ENCODE measurements around the gene NHLH2. TPM values are rescaled to one million over a fixed set of nuclear protein-coding genes. Genes with fewer than 3 reads are reported as not detected.

NHLH2 gene
- total and polyA plus RNA-seq, 7 donors: 0.28 TPM; not detected in 6

GRCh38 chr1:115833856-115834255 is 7.1 kb downstream of the NHLH2 start:
- Histone ChIP-seq H3K36me3 (no peaks in the 10 kb centered on the region), H3K9me3 (no peaks in the 10 kb centered on the region), H3K27ac (no peak overlapping the region), H3K27me3 (peaks cover 16 to 34% (median 20%) of the 10 kb centered on the region in 3 donors), H3K4me3 (no peak overlapping the region), H3K4me1 (peaks cover 0 to 24% (median 21%) of the 10 kb centered on the region in 4 donors)
- 78 to 80% methylated on average over 5 of the region's 5 CpGs for WGBS, 2 donors
- DNase-seq: no peak
- no peak for TF ChIP-seq POLR2AphosphoS5 (IDR thresholded peaks at IDR 0.05)
- TF ChIP-seq CTCF (IDR thresholded peaks at IDR 0.05): no peak
- no peak for TF ChIP-seq EP300 (IDR thresholded peaks at IDR 0.05)
- TF ChIP-seq POLR2A (IDR thresholded peaks at IDR 0.05): no peak
- intact Hi-C loops (cut with DNase I): no loop called here

DNA sequence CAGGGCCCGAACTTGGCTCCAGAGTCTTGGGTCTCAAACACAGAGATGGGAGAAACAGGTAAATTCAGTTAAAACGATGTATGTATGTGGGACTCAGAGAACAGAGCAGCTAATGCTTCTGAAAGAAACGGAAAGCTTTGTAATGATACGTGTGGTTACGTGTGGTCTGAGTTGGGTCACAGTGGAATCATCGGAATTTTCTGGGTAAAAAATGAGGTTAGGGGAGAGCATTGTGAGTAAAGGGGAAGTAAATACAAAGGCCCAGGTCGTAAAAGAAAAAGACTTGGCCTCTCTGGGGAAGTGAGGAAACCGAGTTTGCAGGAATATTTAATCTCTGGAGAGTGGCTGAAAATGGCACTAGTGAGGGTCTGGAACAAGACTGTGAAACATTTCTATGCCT is 8.3 kb downstream of the NHLH2 start:
- no peak for TF ChIP-seq EP300 (IDR thresholded peaks at IDR 0.05)
- TF ChIP-seq CTCF (IDR thresholded peaks at IDR 0.05): no peak
- no peak for TF ChIP-seq POLR2AphosphoS5 (IDR thresholded peaks at IDR 0.05)
- no peak for TF ChIP-seq POLR2A (IDR thresholded peaks at IDR 0.05)
- DNase-seq: no peak
- 81 to 89% methylated on average over 8 of the region's 8 CpGs for WGBS, 2 donors
- Histone ChIP-seq H3K9me3 (no peaks in the 10 kb centered on the region), H3K4me1 (peaks cover 0 to 21% (median 15%) of the 10 kb centered on the region in 4 donors), H3K4me3 (no peak overlapping the region), H3K27me3 (peaks cover 4 to 22% (median 8%) of the 10 kb centered on the region in 3 donors), H3K36me3 (no peaks in the 10 kb centered on the region), H3K27ac (no peak overlapping the region)
- intact Hi-C loops (cut with DNase I): no loop called here

DNA sequence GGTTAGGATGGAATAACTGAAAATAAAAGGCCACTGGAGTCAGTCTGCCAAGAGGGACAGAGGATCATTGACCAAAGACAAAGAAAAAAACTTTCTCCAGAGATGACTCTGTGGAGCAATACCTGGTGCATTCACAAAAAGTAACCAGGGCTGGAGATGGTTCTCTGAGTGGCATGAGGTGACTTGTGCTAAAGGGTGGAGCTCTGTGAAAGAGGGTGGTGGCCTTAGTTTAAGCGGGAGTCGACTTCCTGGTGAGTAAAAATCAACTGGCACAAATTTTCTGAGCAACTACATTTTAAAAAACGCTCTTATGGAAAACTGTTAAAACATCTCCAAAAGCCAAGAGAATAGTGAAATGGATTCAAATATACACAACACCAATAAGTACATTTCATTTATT is 10.0 kb downstream of the NHLH2 start:
- no peak for DNase-seq
- Histone ChIP-seq H3K27ac (no peak overlapping the region), H3K36me3 (no peaks in the 10 kb centered on the region), H3K4me3 (no peak overlapping the region), H3K9me3 (no peaks in the 10 kb centered on the region), H3K27me3 (peaks cover 0 to 5% (median 0%) of the 10 kb centered on the region in 3 donors), H3K4me1 (peaks cover 0 to 19% (median 14%) of the 10 kb centered on the region in 4 donors)
- intact Hi-C loops (cut with DNase I): no loop called here
- WGBS, 2 donors: 28 to 81% methylated on average over 3 of the region's 3 CpGs
- TF ChIP-seq CTCF (IDR thresholded peaks at IDR 0.05) (no peak), POLR2A (IDR thresholded peaks at IDR 0.05) (no peak), EP300 (IDR thresholded peaks at IDR 0.05) (no peak), POLR2AphosphoS5 (IDR thresholded peaks at IDR 0.05) (no peak)

DNA sequence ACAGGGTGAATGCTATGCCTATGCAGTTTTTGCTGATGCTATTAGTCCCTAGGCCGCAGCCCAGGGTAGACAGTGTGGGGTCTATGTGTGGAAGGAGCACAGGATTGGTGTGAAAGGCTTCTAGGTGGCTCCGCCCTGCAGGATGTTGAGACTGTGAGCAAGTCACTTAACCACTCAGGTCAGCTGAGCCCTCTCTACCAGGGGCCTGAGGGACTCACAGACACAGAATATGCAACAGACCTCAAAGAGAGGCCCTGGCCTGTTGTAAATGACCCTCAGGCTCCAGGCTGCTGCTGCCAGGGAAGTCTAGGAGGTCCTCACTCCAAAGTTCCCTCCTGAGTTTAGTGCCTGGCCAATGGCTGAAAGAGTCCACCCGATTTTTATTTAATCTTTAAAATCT is 11.0 kb downstream of the NHLH2 start:
- 90% methylated on average over 3 of the region's 3 CpGs for WGBS, 2 donors
- Histone ChIP-seq H3K36me3 (no peaks in the 10 kb centered on the region), H3K9me3 (no peaks in the 10 kb centered on the region), H3K27ac (peak overlapping the region in 1 of 4 donors; percentile 74), H3K4me3 (no peak overlapping the region), H3K27me3 (no peaks in the 10 kb centered on the region), H3K4me1 (peaks cover 0 to 19% (median 14%) of the 10 kb centered on the region in 4 donors)
- intact Hi-C loops (cut with DNase I): no loop called here
- TF ChIP-seq POLR2A (IDR thresholded peaks at IDR 0.05) (no peak), EP300 (IDR thresholded peaks at IDR 0.05) (no peak), POLR2AphosphoS5 (IDR thresholded peaks at IDR 0.05) (no peak), CTCF (IDR thresholded peaks at IDR 0.05) (no peak)
- no peak for DNase-seq

Measured in sigmoid colon (tissue), 7 donors.